ENCODE measurements around the gene C9orf153. TPM values are rescaled to one million over a fixed set of nuclear protein-coding genes. Genes with fewer than 3 reads are reported as not detected.

C9orf153 gene
- total RNA-seq, 1 donor from 2014 or later, result 0.23 TPM

DNA sequence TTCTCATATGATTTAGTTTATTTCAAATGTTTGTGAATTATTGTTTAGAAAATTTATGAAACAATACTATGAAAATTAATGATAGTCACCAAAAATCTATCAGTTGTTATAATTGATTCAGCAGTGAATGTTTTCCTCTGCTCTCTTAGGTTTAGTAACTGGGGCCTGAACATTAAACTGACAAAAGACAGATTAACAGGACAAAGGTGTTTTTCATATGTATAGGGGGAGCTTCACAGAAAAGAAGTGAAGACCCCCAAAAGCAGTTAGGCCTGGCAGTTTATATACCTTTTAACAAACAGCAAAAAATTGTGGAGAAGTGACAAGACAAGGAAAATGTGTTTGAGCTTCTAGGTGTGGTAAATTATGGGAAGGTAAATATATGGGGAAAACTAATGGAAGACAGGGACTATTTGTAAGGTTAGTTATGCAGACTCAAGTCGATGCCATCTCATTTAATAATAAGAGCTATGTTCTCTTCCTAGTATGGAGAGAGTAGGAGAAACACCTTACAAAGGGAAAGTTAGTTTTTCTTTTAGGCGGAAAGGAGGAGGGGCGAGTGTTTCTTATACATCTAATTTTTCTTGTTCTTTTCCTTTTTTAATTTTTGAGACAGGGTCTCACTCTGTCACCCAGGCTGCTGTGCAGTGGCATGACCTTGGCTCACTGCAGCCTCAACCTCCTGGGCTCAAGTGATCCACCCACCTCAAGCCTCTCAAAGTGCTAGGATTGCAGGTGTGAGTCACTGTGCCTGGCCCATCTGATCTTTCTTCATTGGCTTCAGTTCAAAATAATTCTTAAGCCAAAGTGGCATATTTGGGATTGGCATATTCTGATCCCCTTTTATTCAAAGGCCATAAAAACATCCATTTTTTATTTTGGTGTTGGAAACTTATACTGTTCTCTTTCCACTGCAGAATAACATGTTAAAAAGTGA is 77.8 kb downstream of the C9orf153 start:
- no peaks in the 10 kb centered on the region for H3K9me3 ChIP-seq
- ATAC-seq, result no peak
- no peaks in the 10 kb centered on the region for H3K27me3 ChIP-seq
- intact Hi-C loops (cut with DNase I), result no loop called here
- no peaks in the 10 kb centered on the region for H3K4me1 ChIP-seq
- no peak overlapping the region for H3K4me3 ChIP-seq
- TF ChIP-seq, protein P1, sequence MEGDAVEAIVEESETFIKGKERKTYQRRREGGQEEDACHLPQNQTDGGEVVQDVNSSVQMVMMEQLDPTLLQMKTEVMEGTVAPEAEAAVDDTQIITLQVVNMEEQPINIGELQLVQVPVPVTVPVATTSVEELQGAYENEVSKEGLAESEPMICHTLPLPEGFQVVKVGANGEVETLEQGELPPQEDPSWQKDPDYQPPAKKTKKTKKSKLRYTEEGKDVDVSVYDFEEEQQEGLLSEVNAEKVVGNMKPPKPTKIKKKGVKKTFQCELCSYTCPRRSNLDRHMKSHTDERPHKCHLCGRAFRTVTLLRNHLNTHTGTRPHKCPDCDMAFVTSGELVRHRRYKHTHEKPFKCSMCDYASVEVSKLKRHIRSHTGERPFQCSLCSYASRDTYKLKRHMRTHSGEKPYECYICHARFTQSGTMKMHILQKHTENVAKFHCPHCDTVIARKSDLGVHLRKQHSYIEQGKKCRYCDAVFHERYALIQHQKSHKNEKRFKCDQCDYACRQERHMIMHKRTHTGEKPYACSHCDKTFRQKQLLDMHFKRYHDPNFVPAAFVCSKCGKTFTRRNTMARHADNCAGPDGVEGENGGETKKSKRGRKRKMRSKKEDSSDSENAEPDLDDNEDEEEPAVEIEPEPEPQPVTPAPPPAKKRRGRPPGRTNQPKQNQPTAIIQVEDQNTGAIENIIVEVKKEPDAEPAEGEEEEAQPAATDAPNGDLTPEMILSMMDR (IDR thresholded peaks at IDR 0.05), result no peak
- DNase-seq, result no peak
- no peak overlapping the region for H3K27ac ChIP-seq
- no peaks in the 10 kb centered on the region for H3K36me3 ChIP-seq

- TF ChIP-seq, protein P1 (IDR thresholded peaks at IDR 0.05), result no peak
- H3K4me3 ChIP-seq, result no peak overlapping the region
- no peaks in the 10 kb centered on the region for H3K4me1 ChIP-seq
- DNase-seq (no peak), ATAC-seq (no peak)
- H3K27ac ChIP-seq, result no peak overlapping the region
- no peaks in the 10 kb centered on the region for H3K27me3 ChIP-seq
- H3K9me3 ChIP-seq, result no peaks in the 10 kb centered on the region
- intact Hi-C loops (cut with DNase I), result no loop called here
- no peaks in the 10 kb centered on the region for H3K36me3 ChIP-seq
Observed at GRCh38 chr9:86178503-86178902, 81.0 kb downstream of the C9orf153 start.

GRCh38 chr9:86177995-86178394 is 81.5 kb downstream of the C9orf153 start:
- intact Hi-C loops (cut with DNase I), result no loop called here
- Histone ChIP-seq H3K4me3 (no peak overlapping the region), H3K27ac (no peak overlapping the region), H3K9me3 (no peaks in the 10 kb centered on the region), H3K36me3 (no peaks in the 10 kb centered on the region), H3K27me3 (no peaks in the 10 kb centered on the region), H3K4me1 (no peaks in the 10 kb centered on the region)
- ATAC-seq (no peak), DNase-seq (no peak)
- TF ChIP-seq, protein P1 (IDR thresholded peaks at IDR 0.05), result no peak

GRCh38 chr9:86176468-86176867 is 83.0 kb downstream of the C9orf153 start:
- H3K4me3 ChIP-seq, result no peak overlapping the region
- intact Hi-C loops (cut with DNase I), result no loop called here
- H3K4me1 ChIP-seq, result no peaks in the 10 kb centered on the region
- no peaks in the 10 kb centered on the region for H3K9me3 ChIP-seq
- no peak overlapping the region for H3K27ac ChIP-seq
- ATAC-seq, result no peak
- H3K27me3 ChIP-seq, result no peaks in the 10 kb centered on the region
- TF ChIP-seq, protein P1 (IDR thresholded peaks at IDR 0.05), result no peak
- no peak for DNase-seq
- H3K36me3 ChIP-seq, result no peaks in the 10 kb centered on the region

DNA sequence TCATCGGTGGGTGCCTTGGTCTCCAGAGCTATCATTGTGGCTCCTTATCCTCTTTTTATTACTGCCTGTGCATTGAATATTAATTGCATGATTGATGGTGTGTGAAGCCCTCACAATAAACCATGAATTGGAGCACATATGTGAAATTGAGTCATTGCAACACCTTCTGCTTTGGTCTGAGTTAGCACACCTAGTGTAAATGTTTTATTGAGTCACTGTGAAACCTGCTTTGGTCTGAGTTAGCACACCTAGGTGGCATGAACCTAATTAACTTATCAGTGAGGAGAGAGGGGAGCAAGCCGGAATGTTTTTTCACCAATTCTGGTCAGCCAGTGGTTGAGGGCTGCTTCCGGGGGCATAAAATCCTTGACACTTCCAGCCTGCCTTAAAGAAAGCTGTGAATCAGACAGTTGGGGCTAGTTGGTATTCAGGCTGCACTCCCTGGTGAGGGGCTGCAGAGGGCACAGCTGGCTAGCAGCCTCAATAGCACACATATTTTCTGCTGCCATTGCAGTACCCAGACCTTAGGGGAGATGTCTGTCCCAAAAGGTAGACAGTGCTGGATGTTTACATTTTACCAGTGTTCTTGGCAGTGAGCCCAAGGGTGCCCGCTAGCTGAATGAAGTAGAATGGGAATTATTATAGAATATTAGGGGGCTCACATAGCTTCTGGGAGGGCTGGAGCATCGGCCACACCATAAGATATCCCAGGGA is 83.6 kb downstream of the C9orf153 start:
- no peak for ATAC-seq
- no peaks in the 10 kb centered on the region for H3K27me3 ChIP-seq
- no peaks in the 10 kb centered on the region for H3K4me1 ChIP-seq
- H3K27ac ChIP-seq, result no peak overlapping the region
- no peak overlapping the region for H3K4me3 ChIP-seq
- H3K9me3 ChIP-seq, result no peaks in the 10 kb centered on the region
- intact Hi-C loops (cut with DNase I), result no loop called here
- no peaks in the 10 kb centered on the region for H3K36me3 ChIP-seq
- DNase-seq, result no peak
- TF ChIP-seq, protein P1 (IDR thresholded peaks at IDR 0.05), result no peak
